Fibroblast of villous mesenchyme (primary cell): Measurements from ENCODE around the gene FOXN3. TPM values are rescaled to one million over a fixed set of nuclear protein-coding genes. Genes with fewer than 3 reads are reported as not detected.
A peak's percentile ranks its signal among the peaks of the same experiment; 100 is the strongest.

Source experiments
- DNase-seq: peaks from one replicate; pipeline ENCODE4 v3.0.0-alpha.2; 2010; ENCODE audit warnings: low read depth
- H3K4me3 ChIP-seq: 2 replicates; pipeline ENCODE4 v1.5.1; 2011; ENCODE audit warnings: low read depth, mild to moderate bottlenecking, low read length
- total RNA-seq: library from RNA; depleted of rRNA; stranded (reverse); fragments of >200 nt; gene quantifications from 2 replicates; pipeline ENCODE4 v1.2.3, GENCODE V29; 2012
- TF ChIP-seq, protein P1 (sequence below): IDR thresholded peaks from 2 replicates; pipeline ENCODE4 v1.5.1; 2012; ENCODE audit warnings: low read depth, mild to moderate bottlenecking, low read length; ENCODE audit not compliant: insufficient read depth

Gene FOXN3
- total RNA-seq, 1 donor: 33.2 TPM

DNA sequence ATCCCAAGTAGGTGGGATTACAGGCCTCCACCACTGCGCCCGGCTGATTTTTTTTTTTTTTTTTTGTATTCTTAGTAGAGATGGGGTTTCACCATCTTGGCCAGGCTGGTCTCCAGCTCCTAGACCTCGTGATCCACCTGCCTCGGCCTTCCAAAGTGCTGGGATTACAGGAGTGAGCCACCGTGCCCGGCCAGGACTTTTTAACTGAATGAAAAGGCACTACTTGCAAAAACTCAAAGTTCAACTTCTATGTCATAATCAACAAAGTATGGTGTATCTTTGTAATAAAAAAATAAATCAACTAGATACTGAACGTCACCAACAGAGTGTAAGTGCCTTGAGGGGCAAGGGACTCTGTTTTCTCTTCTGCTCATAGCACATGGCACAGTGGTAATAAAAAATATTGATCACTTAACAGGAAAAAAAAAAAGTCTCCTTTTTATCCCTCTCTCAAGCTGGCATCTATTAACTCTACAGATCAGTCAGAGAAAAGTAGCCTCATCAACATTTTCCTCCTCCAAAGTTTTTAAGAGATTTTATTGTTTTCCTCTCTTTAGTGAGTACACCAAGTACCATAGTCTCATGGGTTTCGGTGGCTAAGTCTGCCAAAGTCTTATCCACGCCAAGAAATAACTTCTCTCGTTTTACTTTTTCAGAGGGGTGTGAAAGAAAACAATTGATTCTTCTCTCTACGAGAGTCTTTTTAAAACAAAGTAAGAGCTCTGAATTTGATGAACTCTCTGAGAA is 10.6 kb upstream of the FOXN3 start:
- DNase-seq: no peak
- TF ChIP-seq, protein P1, sequence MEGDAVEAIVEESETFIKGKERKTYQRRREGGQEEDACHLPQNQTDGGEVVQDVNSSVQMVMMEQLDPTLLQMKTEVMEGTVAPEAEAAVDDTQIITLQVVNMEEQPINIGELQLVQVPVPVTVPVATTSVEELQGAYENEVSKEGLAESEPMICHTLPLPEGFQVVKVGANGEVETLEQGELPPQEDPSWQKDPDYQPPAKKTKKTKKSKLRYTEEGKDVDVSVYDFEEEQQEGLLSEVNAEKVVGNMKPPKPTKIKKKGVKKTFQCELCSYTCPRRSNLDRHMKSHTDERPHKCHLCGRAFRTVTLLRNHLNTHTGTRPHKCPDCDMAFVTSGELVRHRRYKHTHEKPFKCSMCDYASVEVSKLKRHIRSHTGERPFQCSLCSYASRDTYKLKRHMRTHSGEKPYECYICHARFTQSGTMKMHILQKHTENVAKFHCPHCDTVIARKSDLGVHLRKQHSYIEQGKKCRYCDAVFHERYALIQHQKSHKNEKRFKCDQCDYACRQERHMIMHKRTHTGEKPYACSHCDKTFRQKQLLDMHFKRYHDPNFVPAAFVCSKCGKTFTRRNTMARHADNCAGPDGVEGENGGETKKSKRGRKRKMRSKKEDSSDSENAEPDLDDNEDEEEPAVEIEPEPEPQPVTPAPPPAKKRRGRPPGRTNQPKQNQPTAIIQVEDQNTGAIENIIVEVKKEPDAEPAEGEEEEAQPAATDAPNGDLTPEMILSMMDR: no peak
- H3K4me3 ChIP-seq: no peak overlapping the region

- no peak overlapping the region for H3K4me3 ChIP-seq
- TF ChIP-seq, protein P1: no peak
- peak; percentile 94 for DNase-seq
Measured at GRCh38 chr14:89425931-89426330, 8.9 kb upstream of the FOXN3 start.

DNA sequence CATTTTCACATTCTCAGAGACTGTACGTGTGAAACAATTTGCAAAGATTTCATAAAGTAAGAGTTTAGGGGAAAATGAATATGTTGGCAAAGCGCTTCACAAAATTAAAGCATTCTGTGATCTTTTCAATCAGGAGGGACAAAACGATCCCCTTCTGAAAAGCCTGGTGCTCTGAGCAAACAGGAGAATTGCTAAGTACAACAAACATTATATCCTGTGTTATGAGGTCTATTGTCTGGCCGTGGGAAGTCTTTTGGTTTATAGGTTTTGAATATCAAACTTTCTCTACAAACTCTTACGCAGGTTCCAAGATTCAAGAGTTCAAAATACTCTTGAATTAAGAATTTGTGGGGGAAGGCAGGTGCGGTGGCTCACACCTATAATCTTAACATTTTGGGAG is 7.2 kb upstream of the FOXN3 start:
- no peak for DNase-seq
- TF ChIP-seq, protein P1: no peak
- H3K4me3 ChIP-seq: no peak overlapping the region

DNA sequence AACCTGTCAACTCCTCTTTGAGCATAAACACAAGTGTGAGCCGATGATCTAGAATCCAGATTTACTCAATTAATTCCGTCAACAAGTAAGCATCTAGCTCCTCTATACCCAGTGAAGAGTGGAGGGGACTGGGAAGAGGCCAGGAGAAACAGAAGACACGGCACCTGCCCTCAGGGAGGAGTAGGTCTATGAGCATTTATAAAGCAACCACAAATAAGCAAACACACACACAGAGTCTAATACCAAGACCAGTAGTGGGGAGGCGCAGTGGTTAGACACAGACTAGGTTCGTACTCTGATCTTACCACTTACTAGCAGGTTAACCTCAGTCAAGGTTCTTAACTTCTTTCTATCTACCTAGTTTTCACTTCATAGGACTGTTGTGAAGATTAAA is 5.9 kb upstream of the FOXN3 start:
- TF ChIP-seq, protein P1: no peak
- no peak overlapping the region for H3K4me3 ChIP-seq
- DNase-seq: no peak

- H3K4me3 ChIP-seq: no peak overlapping the region
- TF ChIP-seq, protein P1: no peak
- DNase-seq: peak; percentile 69
Measured at GRCh38 chr14:89422181-89422951, 5.3 kb upstream of the FOXN3 start.

DNA sequence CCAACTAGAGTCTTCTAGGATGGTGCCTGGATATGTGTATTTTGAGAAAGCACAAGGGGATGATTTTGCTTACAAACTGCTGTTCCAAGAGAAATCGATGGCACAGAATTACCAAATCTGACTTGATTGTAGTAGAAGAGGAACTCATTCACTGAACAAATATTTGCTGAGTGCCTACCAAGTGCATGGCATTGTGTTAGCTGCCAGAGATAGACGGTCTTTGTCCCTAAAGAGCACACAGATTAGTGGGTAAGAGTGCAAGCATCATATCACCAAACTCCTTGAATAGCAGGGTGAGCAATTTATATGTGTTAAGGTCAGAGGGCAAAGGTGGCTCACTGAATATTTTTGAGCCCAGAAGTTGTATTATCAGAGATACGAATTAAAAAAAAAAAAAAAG is 3.5 kb upstream of the FOXN3 start:
- no peak for DNase-seq
- H3K4me3 ChIP-seq: no peak overlapping the region
- TF ChIP-seq, protein P1: no peak
